Glutamatergic neuron (in vitro differentiated cells): Measurements from ENCODE around the gene SIN3A. TPM values are rescaled to one million over a fixed set of nuclear protein-coding genes. Genes with fewer than 3 reads are reported as not detected.

Experiments used
- DNase-seq: peaks from one replicate; pipeline ENCODE4 v3.0.0; 2022
- H3K27ac Mint-ChIP-seq: one replicate; pipeline ENCODE4 v1.8.0; 2020; ENCODE audit warnings: mild to moderate bottlenecking, mixed read lengths, inconsistent platforms; ENCODE audit not compliant: unreplicated experiment
- H3K27me3 Mint-ChIP-seq: one replicate; pipeline ENCODE4 v1.8.0; 2020; ENCODE audit warnings: mild to moderate bottlenecking, moderate library complexity, mixed read lengths, inconsistent platforms; ENCODE audit not compliant: unreplicated experiment
- H3K36me3 Mint-ChIP-seq: one replicate; pipeline ENCODE4 v1.8.0; 2020; ENCODE audit warnings: mild to moderate bottlenecking, mixed read lengths, inconsistent platforms; ENCODE audit not compliant: unreplicated experiment
- H3K4me1 Mint-ChIP-seq: one replicate; pipeline ENCODE4 v1.8.0; 2020; ENCODE audit warnings: mild to moderate bottlenecking, low read depth, mixed read lengths, inconsistent platforms; ENCODE audit not compliant: unreplicated experiment
- H3K4me3 Mint-ChIP-seq: one replicate; pipeline ENCODE4 v1.8.0; 2020; ENCODE audit warnings: mild to moderate bottlenecking, mixed read lengths, inconsistent platforms; ENCODE audit not compliant: unreplicated experiment
- H3K9me3 Mint-ChIP-seq: one replicate; pipeline ENCODE4 v1.8.0; 2020; ENCODE audit warnings: mild to moderate bottlenecking, moderate library complexity, mixed read lengths, inconsistent platforms; ENCODE audit not compliant: unreplicated experiment
- CTCF ChIP-seq: fragments of 200-600 bp; sonication (generic); IDR thresholded peaks from one replicate; pipeline ENCODE4 v1.5.0; 2021; ENCODE audit not compliant: partially characterized antibody, unreplicated experiment
- total RNA-seq: library from RNA; stranded (reverse); fragmentation: NEBNext Ultra II Directional; extraction: Animal tissue kit (Norgen Biotek cat#: 25700); gene quantifications from one replicate; pipeline ENCODE4 v1.2.1, GENCODE V29; 2021; ENCODE audit not compliant: unreplicated experiment

SIN3A gene
- total RNA-seq, 1 donor from 2014 or later, result 45.4 TPM

DNA sequence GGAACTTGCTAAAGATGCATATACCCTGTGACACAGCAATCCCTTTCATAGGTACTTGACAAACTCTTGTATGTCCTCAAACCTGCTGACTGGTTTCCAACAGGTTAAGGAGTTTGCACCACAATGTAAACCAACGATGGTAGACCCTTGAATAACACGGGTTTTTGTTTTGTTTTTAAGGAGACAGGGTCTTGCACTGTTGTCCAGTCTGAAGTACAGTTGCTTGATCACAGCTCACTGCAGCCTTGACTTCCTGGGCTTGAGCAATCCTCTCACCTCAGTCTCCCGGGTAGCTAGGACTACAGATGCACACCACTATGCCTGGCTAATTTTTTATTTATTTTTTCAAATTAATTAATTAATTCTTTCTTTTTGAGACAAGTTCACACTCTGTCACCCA is 23.3 kb downstream of the SIN3A start:
- H3K4me3 Mint-ChIP-seq, result no peak overlapping the region
- no peaks in the 10 kb centered on the region for H3K4me1 Mint-ChIP-seq
- peaks cover 2% of the 10 kb centered on the region for H3K9me3 Mint-ChIP-seq
- no peak for TF ChIP-seq CTCF
- H3K36me3 Mint-ChIP-seq, result peaks cover 4% of the 10 kb centered on the region
- no peak for DNase-seq
- H3K27me3 Mint-ChIP-seq, result no peaks in the 10 kb centered on the region
- no peak overlapping the region for H3K27ac Mint-ChIP-seq

- Mint-ChIP-seq H3K9me3 (peaks cover 2% of the 10 kb centered on the region), H3K4me3 (no peak overlapping the region), H3K4me1 (no peaks in the 10 kb centered on the region), H3K27me3 (no peaks in the 10 kb centered on the region), H3K36me3 (peaks cover 4% of the 10 kb centered on the region), H3K27ac (no peak overlapping the region)
- TF ChIP-seq CTCF, result no peak
- no peak for DNase-seq
Measured at GRCh38 chr15:75425966-75426500, 25.5 kb downstream of the SIN3A start.

- no peak for DNase-seq
- H3K27ac Mint-ChIP-seq, result no peak overlapping the region
- H3K27me3 Mint-ChIP-seq, result no peaks in the 10 kb centered on the region
- H3K36me3 Mint-ChIP-seq, result no peaks in the 10 kb centered on the region
- H3K4me1 Mint-ChIP-seq, result no peaks in the 10 kb centered on the region
- no peaks in the 10 kb centered on the region for H3K9me3 Mint-ChIP-seq
- H3K4me3 Mint-ChIP-seq, result no peak overlapping the region
- TF ChIP-seq CTCF, result no peak
Measured at GRCh38 chr15:75422554-75422953, 28.9 kb downstream of the SIN3A start.

DNA sequence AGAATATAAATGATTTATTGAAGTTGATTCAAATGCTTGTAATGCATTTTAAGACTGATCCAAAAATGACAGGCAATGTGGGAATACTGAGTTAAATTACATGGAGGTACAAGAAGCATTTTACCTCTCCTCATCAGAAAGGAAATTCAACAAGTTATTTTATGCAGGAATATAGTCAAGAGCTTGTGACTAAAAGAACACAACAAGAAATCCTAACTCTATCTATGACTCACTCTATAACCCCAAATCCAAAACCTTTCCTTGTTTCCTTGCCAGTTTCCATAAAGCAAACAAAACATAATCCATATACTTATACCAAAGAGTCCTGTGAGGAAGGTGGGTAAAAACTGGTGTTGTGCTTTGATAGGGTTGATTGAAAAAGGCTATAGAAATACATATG is 30.8 kb downstream of the SIN3A start:
- Mint-ChIP-seq H3K9me3 (no peaks in the 10 kb centered on the region), H3K4me1 (no peaks in the 10 kb centered on the region), H3K4me3 (no peak overlapping the region), H3K27ac (no peak overlapping the region), H3K36me3 (no peaks in the 10 kb centered on the region), H3K27me3 (no peaks in the 10 kb centered on the region)
- no peak for TF ChIP-seq CTCF
- DNase-seq, result no peak

- H3K36me3 Mint-ChIP-seq, result peaks cover 4% of the 10 kb centered on the region
- H3K4me3 Mint-ChIP-seq, result no peak overlapping the region
- no peak for TF ChIP-seq CTCF
- H3K27ac Mint-ChIP-seq, result no peak overlapping the region
- peaks cover 2% of the 10 kb centered on the region for H3K27me3 Mint-ChIP-seq
- H3K4me1 Mint-ChIP-seq, result no peaks in the 10 kb centered on the region
- H3K9me3 Mint-ChIP-seq, result no peaks in the 10 kb centered on the region
- no peak for DNase-seq
Measured at GRCh38 chr15:75416584-75416983, 34.9 kb downstream of the SIN3A start.
